Peyer's patch (tissue), 4 donors: ENCODE data around the gene LYPD1. TPM values are rescaled to one million over a fixed set of nuclear protein-coding genes. Genes with fewer than 3 reads are reported as not detected.

Experiments used
- DNase-seq, 3 donors: peaks; one replicate each; pipeline ENCODE4 v3.0.0-alpha.2; 2017 to 2019
- H3K27ac ChIP-seq, 4 donors: fragments of 200-600 bp; sonication (generic); one replicate each; pipeline ENCODE4 v1.5.1; 2016 to 2019
- H3K27me3 ChIP-seq, 2 donors: fragments of 200-600 bp; sonication (generic); one replicate each; pipeline ENCODE4 v1.5.1; 2019
- H3K36me3 ChIP-seq, 3 donors: fragments of 200-600 bp; sonication (generic); one replicate each; pipeline ENCODE4 v1.5.1; 2016 to 2019
- H3K4me1 ChIP-seq, 4 donors: fragments of 200-600 bp; sonication (generic); one replicate each; pipeline ENCODE4 v1.5.1; 2016 to 2019
- H3K4me3 ChIP-seq, 4 donors: fragments of 200-600 bp; sonication (generic); 1 replicate in 3 of 4; 2 replicates in 1 of 4; pipeline ENCODE4 v1.5.1; 2016 to 2019; ENCODE audit warnings: mild to moderate bottlenecking in 1 of 4
- H3K9me3 ChIP-seq, 4 donors: fragments of 200-600 bp; sonication (generic); one replicate each; pipeline ENCODE4 v1.5.1; 2016 to 2019; ENCODE audit warnings: mild to moderate bottlenecking in 1 of 4
- CTCF ChIP-seq, 6 experiments: fragments of 450-650 bp in 4 of 6; fragments of 200-600 bp in 2 of 6; sonication (generic) in 1 of 6; IDR thresholded peaks; one replicate each; pipeline ENCODE4 v1.5.1; 2017 to 2019; ENCODE audit warnings: antibody characterized with exemption in 6 of 6, mild to moderate bottlenecking in 3 of 6, moderate library complexity in 1 of 6
- POLR2A ChIP-seq, 2 donors: fragments of 450-650 bp; IDR thresholded peaks; one replicate each; pipeline ENCODE4 v1.5.1; 2017; ENCODE audit warnings: antibody characterized with exemption in 2 of 2, mild to moderate bottlenecking in 2 of 2, moderate library complexity in 2 of 2
- total RNA-seq, 4 donors: library from RNA; depleted of rRNA; stranded (reverse); fragments of >200 nt; gene quantifications; one replicate each; pipeline ENCODE4 v1.1.0, GENCODE V29; 2016

The LYPD1 gene
- total RNA-seq, 4 donors from 2014 or later: 0.88 TPM; not detected in 3

GRCh38 chr2:132681766-132682165, 11.8 kb upstream of the LYPD1 start:
- Histone ChIP-seq H3K9me3 (no peaks in the 10 kb centered on the region), H3K4me3 (no peak overlapping the region), H3K27ac (no peak overlapping the region), H3K27me3 (no peaks in the 10 kb centered on the region), H3K4me1 (no peaks in the 10 kb centered on the region), H3K36me3 (no peaks in the 10 kb centered on the region)
- DNase-seq: no peak
- TF ChIP-seq POLR2A (IDR thresholded peaks at IDR 0.05): no peak

GRCh38 chr2:132680544-132680943, 10.5 kb upstream of the LYPD1 start:
- Histone ChIP-seq H3K4me1 (no peaks in the 10 kb centered on the region), H3K27me3 (no peaks in the 10 kb centered on the region), H3K36me3 (no peaks in the 10 kb centered on the region), H3K9me3 (no peaks in the 10 kb centered on the region), H3K27ac (no peak overlapping the region), H3K4me3 (no peak overlapping the region)
- TF ChIP-seq CTCF (IDR thresholded peaks at IDR 0.05) (no peak), POLR2A (IDR thresholded peaks at IDR 0.05) (no peak)
- no peak for DNase-seq

- Histone ChIP-seq H3K4me3 (no peak overlapping the region), H3K27me3 (no peaks in the 10 kb centered on the region), H3K36me3 (no peaks in the 10 kb centered on the region), H3K9me3 (no peaks in the 10 kb centered on the region), H3K4me1 (no peaks in the 10 kb centered on the region), H3K27ac (no peak overlapping the region)
- no peak for TF ChIP-seq POLR2A (IDR thresholded peaks at IDR 0.05)
- no peak for TF ChIP-seq CTCF (IDR thresholded peaks at IDR 0.05)
- DNase-seq: no peak
These were observed 8.5 kb upstream of the LYPD1 start for GRCh38 chr2:132678483-132678882.

GRCh38 chr2:132677661-132678060, 7.7 kb upstream of the LYPD1 start:
- Histone ChIP-seq H3K27ac (no peak overlapping the region), H3K36me3 (no peaks in the 10 kb centered on the region), H3K4me1 (no peaks in the 10 kb centered on the region), H3K4me3 (no peak overlapping the region), H3K9me3 (no peaks in the 10 kb centered on the region), H3K27me3 (no peaks in the 10 kb centered on the region)
- DNase-seq: no peak
- no peak for TF ChIP-seq POLR2A (IDR thresholded peaks at IDR 0.05)
- no peak for TF ChIP-seq CTCF (IDR thresholded peaks at IDR 0.05)

GRCh38 chr2:132676999-132677398, 7.0 kb upstream of the LYPD1 start:
- no peak overlapping the region for H3K4me3 ChIP-seq
- DNase-seq: no peak
- no peaks in the 10 kb centered on the region for H3K9me3 ChIP-seq
- no peaks in the 10 kb centered on the region for H3K27me3 ChIP-seq
- H3K4me1 ChIP-seq: no peaks in the 10 kb centered on the region
- TF ChIP-seq CTCF (IDR thresholded peaks at IDR 0.05) (peak in 2 of 6 experiments; percentile 20), POLR2A (IDR thresholded peaks at IDR 0.05) (no peak)
- H3K27ac ChIP-seq: no peak overlapping the region
- H3K36me3 ChIP-seq: no peaks in the 10 kb centered on the region

GRCh38 chr2:132671151-132671835, 1.3 kb upstream of the LYPD1 start:
- Histone ChIP-seq H3K4me1 (peaks cover 0 to 31% (median 0%) of the 10 kb centered on the region in 4 donors), H3K27me3 (peaks cover 0 to 6% of the 10 kb centered on the region in 2 donors), H3K27ac (no peak overlapping the region), H3K4me3 (peak overlapping the region in 3 of 4 donors; percentile 12 to 53 (median 52)), H3K36me3 (no peaks in the 10 kb centered on the region), H3K9me3 (no peaks in the 10 kb centered on the region)
- TF ChIP-seq CTCF (IDR thresholded peaks at IDR 0.05): no peak
- no peak for TF ChIP-seq POLR2A (IDR thresholded peaks at IDR 0.05)
- DNase-seq: no peak
